ENCODE measurements around the gene LRMDA. TPM values are rescaled to one million over a fixed set of nuclear protein-coding genes. Genes with fewer than 3 reads are reported as not detected.

The LRMDA gene
- polyA plus RNA-seq, 3 donors, result 39.8 to 59.6 (median 56.4) TPM

GRCh38 chr10:75616874-75617478, 185.6 kb downstream of the LRMDA start:
- H3K79me2 ChIP-seq (ENCODE audit: insufficient read depth, low read length), result peaks cover 46% of the 10 kb centered on the region
- 100% methylated on average over 1 of the region's 3 CpGs for WGBS (ENCODE audit: insufficient coverage)
- no peak overlapping the region for H3K4me3 Mint-ChIP-seq
- H3K27me3 Mint-ChIP-seq (ENCODE audit: low read depth in 3 of 3), result no peaks in the 10 kb centered on the region
- no peak overlapping the region for H3K9ac ChIP-seq (ENCODE audit: insufficient read depth, low read length, poor library complexity, severe bottlenecking)
- H3K4me1 Mint-ChIP-seq, result peaks cover 62% of the 10 kb centered on the region
- H4K20me1 ChIP-seq (ENCODE audit: insufficient read depth, low read length), result peaks cover 12% of the 10 kb centered on the region
- H3K4me3 ChIP-seq (replicated peaks in 1 of 3; ENCODE audit: low read depth in 2 of 3, low read length in 3 of 3), result no peak overlapping the region
- no peak overlapping the region for H2AFZ ChIP-seq (ENCODE audit: insufficient read depth, low read depth, low read length, poor library complexity, severe bottlenecking)
- H3K9me3 Mint-ChIP-seq, result peaks cover 0 to 3% (median 0%) of the 10 kb centered on the region in 7 donors
- H3K4me2 ChIP-seq (replicated peaks; ENCODE audit: extremely low read depth, low read length, poor library complexity, severe bottlenecking), result no peak overlapping the region
- H3K27me3 ChIP-seq (ENCODE audit: control insufficient read depth in 2 of 2, insufficient read depth in 2 of 2, low read length in 2 of 2), result no peaks in the 10 kb centered on the region
- peaks cover 40 to 51% of the 10 kb centered on the region in 2 donors for H3K4me1 ChIP-seq (ENCODE audit: control insufficient read depth in 1 of 2, insufficient read depth in 2 of 2, low read length in 2 of 2)
- intact Hi-C loops (cut with micrococcal nuclease), result loop anchor here in 1 of 2 donors (10.0 kb wide), 1 partner anchor 212 kb away; the partner anchor contains the start of gene ZNF503
- H3K27ac ChIP-seq (ENCODE audit: low read depth in 1 of 2, low read length in 2 of 2), result peak overlapping the region in 1 of 2 donors; percentile 35
- no peak for TF ChIP-seq CTCF (IDR thresholded peaks at IDR 0.05)
- H3K27ac Mint-ChIP-seq, result peak overlapping the region in 1 of 7 donors; percentile 61
- peaks cover 0 to 7% of the 10 kb centered on the region in 2 donors for H3K36me3 ChIP-seq (replicated peaks in 1 of 2; ENCODE audit: control insufficient read depth in 1 of 2, insufficient read depth in 2 of 2, low read length in 2 of 2)
- H3K36me3 Mint-ChIP-seq, result peaks cover 0 to 2% of the 10 kb centered on the region in 2 donors
- H3K9me3 ChIP-seq (replicated peaks in 1 of 2; ENCODE audit: control insufficient read depth in 1 of 2, insufficient read depth in 1 of 2, low read length in 2 of 2), result no peaks in the 10 kb centered on the region
- DNase-seq, result no peak

GRCh38 chr10:75617485-75618155, 186.2 kb downstream of the LRMDA start:
- Mint-ChIP-seq H3K4me3 (no peak overlapping the region), H3K4me1 (peaks cover 58% of the 10 kb centered on the region), H3K27ac (peak overlapping the region in 5 of 7 donors; percentile 7 to 64 (median 42)), H3K36me3 (peaks cover 0 to 2% of the 10 kb centered on the region in 2 donors), H3K9me3 (peaks cover 0 to 3% (median 0%) of the 10 kb centered on the region in 7 donors), H3K27me3 (ENCODE audit: low read depth in 3 of 3) (no peaks in the 10 kb centered on the region)
- Histone ChIP-seq H3K4me1 (ENCODE audit: control insufficient read depth in 1 of 2, insufficient read depth in 2 of 2, low read length in 2 of 2) (peaks cover 37 to 45% of the 10 kb centered on the region in 2 donors), H3K27me3 (ENCODE audit: control insufficient read depth in 2 of 2, insufficient read depth in 2 of 2, low read length in 2 of 2) (no peaks in the 10 kb centered on the region), H3K9ac (ENCODE audit: insufficient read depth, low read length, poor library complexity, severe bottlenecking) (no peak overlapping the region), H3K79me2 (ENCODE audit: insufficient read depth, low read length) (peaks cover 51% of the 10 kb centered on the region), H3K4me2 (replicated peaks; ENCODE audit: extremely low read depth, low read length, poor library complexity, severe bottlenecking) (no peak overlapping the region), H3K4me3 (replicated peaks in 1 of 3; ENCODE audit: low read depth in 2 of 3, low read length in 3 of 3) (no peak overlapping the region), H3K36me3 (replicated peaks in 1 of 2; ENCODE audit: control insufficient read depth in 1 of 2, insufficient read depth in 2 of 2, low read length in 2 of 2) (peaks cover 0 to 7% of the 10 kb centered on the region in 2 donors), H3K9me3 (replicated peaks in 1 of 2; ENCODE audit: control insufficient read depth in 1 of 2, insufficient read depth in 1 of 2, low read length in 2 of 2) (no peaks in the 10 kb centered on the region), H3K27ac (ENCODE audit: low read depth in 1 of 2, low read length in 2 of 2) (peak overlapping the region in 1 of 2 donors; percentile 35), H4K20me1 (ENCODE audit: insufficient read depth, low read length) (peaks cover 12% of the 10 kb centered on the region), H2AFZ (ENCODE audit: insufficient read depth, low read depth, low read length, poor library complexity, severe bottlenecking) (no peak overlapping the region)
- DNase-seq, result peak; percentile 45 to 48 (median 46)
- intact Hi-C loops (cut with micrococcal nuclease), result loop anchor here in 1 of 2 donors (10.0 kb wide), 1 partner anchor 213 kb away; the partner anchor contains the start of gene ZNF503
- TF ChIP-seq CTCF (IDR thresholded peaks at IDR 0.05), result no peak
- 69% methylated on average over 1 of the region's 4 CpGs for WGBS (ENCODE audit: insufficient coverage)

Data from CD14-positive monocyte (primary cell).